Skeletal muscle cell (primary cell): Measurements from ENCODE around the gene NFS1.
"Not testable (repeated sequence)": the region's sequence is repeated elsewhere in the genome, so short reads cannot be mapped to it uniquely, and the experiment has no call there.

Source experiments
- DNase-seq: peaks from one replicate; pipeline ENCODE4 v3.0.0-alpha.2; 2010; ENCODE audit warnings: low read depth
- H3K4me3 ChIP-seq: 2 replicates; pipeline ENCODE4 v1.5.1; 2011; ENCODE audit warnings: low read depth, mild to moderate bottlenecking, control low read depth, low read length, moderate library complexity

The NFS1 gene

GRCh38 chr20:35730583-35731468 is 31.7 kb upstream of the NFS1 start:
- no peak overlapping the region for H3K4me3 ChIP-seq
- no peak for DNase-seq

GRCh38 chr20:35729836-35730582 is 30.9 kb upstream of the NFS1 start:
- no peak for DNase-seq
- no peak overlapping the region for H3K4me3 ChIP-seq

- no peak overlapping the region for H3K4me3 ChIP-seq
- no peak for DNase-seq
Measured at GRCh38 chr20:35729283-35729807, 30.2 kb upstream of the NFS1 start.

- no peak for DNase-seq
- H3K4me3 ChIP-seq = no peak overlapping the region
Measured at GRCh38 chr20:35726842-35727711, 27.9 kb upstream of the NFS1 start.

- no peak for DNase-seq
- H3K4me3 ChIP-seq = no peak overlapping the region
Measured at GRCh38 chr20:35724321-35725230, 25.4 kb upstream of the NFS1 start.

GRCh38 chr20:35723652-35724320 is 24.6 kb upstream of the NFS1 start:
- not testable (repeated sequence) for H3K4me3 ChIP-seq, DNase-seq

- H3K4me3 ChIP-seq, DNase-seq: not testable (repeated sequence)
Measured at GRCh38 chr20:35723275-35723639, 24.1 kb upstream of the NFS1 start.

- no peak overlapping the region for H3K4me3 ChIP-seq
- no peak for DNase-seq
Measured at GRCh38 chr20:35721621-35722020, 22.5 kb upstream of the NFS1 start.

- no peak overlapping the region for H3K4me3 ChIP-seq
- no peak for DNase-seq
Measured at GRCh38 chr20:35721219-35721618, 22.1 kb upstream of the NFS1 start.

- DNase-seq = no peak
- no peak overlapping the region for H3K4me3 ChIP-seq
Measured at GRCh38 chr20:35720165-35721123, 21.3 kb upstream of the NFS1 start.

GRCh38 chr20:35719717-35720116 is 20.6 kb upstream of the NFS1 start:
- no peak for DNase-seq
- no peak overlapping the region for H3K4me3 ChIP-seq

GRCh38 chr20:35718972-35719635 is 20.0 kb upstream of the NFS1 start:
- no peak overlapping the region for H3K4me3 ChIP-seq
- DNase-seq = no peak

GRCh38 chr20:35718321-35718720 is 19.2 kb upstream of the NFS1 start:
- not testable (repeated sequence) for DNase-seq

GRCh38 chr20:35716330-35716729 is 17.2 kb upstream of the NFS1 start:
- DNase-seq = no peak
- H3K4me3 ChIP-seq = no peak overlapping the region

More at GRCh38 chr20:35718321-35718720, 19.2 kb upstream of the NFS1 start:
- not testable (repeated sequence) for H3K4me3 ChIP-seq

- H3K4me3 ChIP-seq = no peak overlapping the region
- no peak for DNase-seq
Measured at GRCh38 chr20:35715652-35716051, 16.5 kb upstream of the NFS1 start.

GRCh38 chr20:35714127-35714526 is 15.0 kb upstream of the NFS1 start:
- no peak overlapping the region for H3K4me3 ChIP-seq
- DNase-seq = no peak
